Fibroblast of skin of scalp (primary cell): ENCODE data around the gene NEDD9.

ENCODE experiments used
- DNase-seq: peaks from one replicate; pipeline ENCODE4 v3.0.0-alpha.2; 2013

Gene NEDD9

DNA sequence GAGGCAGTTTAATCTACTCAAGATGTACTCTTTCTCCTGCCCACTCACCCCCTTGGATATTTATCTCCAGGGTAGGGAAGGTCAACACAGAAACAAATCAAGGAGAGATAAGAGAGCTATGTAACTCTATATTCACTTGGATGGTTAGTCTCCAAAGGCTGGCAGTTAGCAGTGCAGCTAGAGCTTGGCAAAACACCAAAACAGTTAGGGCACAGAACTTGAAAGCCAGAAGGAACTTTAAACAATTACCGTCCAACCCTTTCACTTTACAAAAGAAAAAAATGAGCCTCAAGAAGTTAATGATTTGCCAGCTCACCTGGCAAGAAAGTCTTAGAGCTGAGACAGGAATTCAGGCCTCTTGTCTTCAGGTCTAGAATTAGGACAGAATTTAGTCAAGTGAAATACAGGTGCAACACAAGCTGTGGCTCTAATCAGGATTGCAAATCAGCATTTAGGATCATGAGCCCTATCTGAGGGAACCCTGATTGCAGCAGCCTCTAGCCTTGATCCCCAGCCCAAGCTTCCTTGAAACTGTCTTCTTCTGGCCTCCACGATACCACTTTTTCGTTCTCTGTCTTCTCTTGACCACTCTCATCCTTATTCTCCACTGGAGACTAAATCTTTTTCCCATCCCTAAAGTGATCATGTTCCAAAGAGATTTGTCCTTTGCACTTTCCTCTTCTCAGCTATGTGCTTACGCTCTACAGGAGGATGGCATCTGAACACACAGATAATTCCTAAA, 14.9 kb downstream of the NEDD9 start:
- DNase-seq: no peak

GRCh38 chr6:11215773-11216172, 16.7 kb downstream of the NEDD9 start:
- DNase-seq: no peak

GRCh38 chr6:11214901-11215300, 17.6 kb downstream of the NEDD9 start:
- no peak for DNase-seq

- no peak for DNase-seq
These were observed 18.2 kb downstream of the NEDD9 start for GRCh38 chr6:11214084-11214833.

GRCh38 chr6:11213422-11214021, 18.9 kb downstream of the NEDD9 start:
- no peak for DNase-seq

- peak; percentile 54 for DNase-seq
These were observed 19.8 kb downstream of the NEDD9 start for GRCh38 chr6:11212664-11213063.

GRCh38 chr6:11211254-11211653, 21.2 kb downstream of the NEDD9 start:
- no peak for DNase-seq

- DNase-seq: peak; percentile 56
These were observed 21.9 kb downstream of the NEDD9 start for GRCh38 chr6:11210386-11211138.

DNA sequence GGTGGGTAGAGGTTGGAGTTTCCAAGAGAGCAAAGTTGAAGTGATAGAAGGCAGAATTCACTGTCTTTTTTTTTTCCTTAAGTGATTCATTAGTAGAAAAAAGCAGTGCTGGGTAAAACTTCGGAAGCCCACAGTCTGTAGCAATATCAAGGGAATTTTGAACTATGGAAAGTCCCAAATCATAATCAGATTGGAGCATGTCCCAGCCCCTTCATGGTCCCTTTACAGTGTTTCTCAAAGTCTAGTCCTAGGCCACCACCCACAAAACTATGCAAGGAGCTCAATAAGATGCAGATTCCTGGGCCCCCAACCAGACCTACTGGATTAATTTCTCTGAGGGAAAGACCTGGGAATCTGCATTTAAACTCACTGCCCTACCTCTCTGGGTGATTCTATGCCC, 22.6 kb downstream of the NEDD9 start:
- DNase-seq: peak; percentile 77

DNA sequence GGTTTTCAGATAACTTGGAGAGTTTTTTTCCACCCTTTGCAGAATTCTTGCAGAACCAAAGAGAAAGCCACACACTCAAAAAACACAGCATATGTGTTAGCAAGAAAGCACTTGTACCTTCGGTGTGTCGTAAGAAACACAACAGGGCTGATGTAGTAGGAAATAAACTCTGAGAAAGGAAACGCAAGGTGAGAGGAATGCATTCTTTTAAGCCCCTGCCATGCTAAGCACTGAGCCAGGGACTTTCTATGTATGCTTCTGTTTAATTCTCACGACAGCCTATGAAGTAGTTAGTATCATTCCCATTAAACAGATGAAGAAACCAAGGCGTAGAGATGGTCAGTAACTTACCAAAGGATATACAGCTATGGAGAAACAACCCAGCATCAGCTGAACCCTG, 23.1 kb downstream of the NEDD9 start:
- no peak for DNase-seq

- DNase-seq: peak; percentile 77
These were observed 23.6 kb downstream of the NEDD9 start for GRCh38 chr6:11208854-11209253.

DNA sequence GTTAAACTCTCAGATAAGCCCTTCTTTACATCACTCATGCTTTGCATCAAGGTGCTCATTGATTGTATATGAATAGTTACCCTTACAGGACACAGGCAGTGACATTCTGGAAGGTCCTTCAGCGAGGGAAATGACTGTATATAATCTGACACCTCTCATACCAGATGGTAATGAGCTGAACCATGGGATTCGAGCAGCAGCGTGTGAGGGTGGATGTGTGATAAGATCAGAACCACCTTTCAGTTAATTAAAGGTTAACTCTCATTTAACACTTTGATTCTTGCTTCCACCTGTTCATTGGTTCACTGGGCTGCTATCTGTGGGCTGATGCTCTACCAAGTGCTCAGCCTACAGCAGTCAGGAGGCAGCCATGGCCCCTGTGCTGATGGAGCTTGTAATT, 24.2 kb downstream of the NEDD9 start:
- no peak for DNase-seq

GRCh38 chr6:11207199-11207968, 25.1 kb downstream of the NEDD9 start:
- peak; percentile 98 for DNase-seq

- no peak for DNase-seq
These were observed 25.9 kb downstream of the NEDD9 start for GRCh38 chr6:11206576-11206975.

DNA sequence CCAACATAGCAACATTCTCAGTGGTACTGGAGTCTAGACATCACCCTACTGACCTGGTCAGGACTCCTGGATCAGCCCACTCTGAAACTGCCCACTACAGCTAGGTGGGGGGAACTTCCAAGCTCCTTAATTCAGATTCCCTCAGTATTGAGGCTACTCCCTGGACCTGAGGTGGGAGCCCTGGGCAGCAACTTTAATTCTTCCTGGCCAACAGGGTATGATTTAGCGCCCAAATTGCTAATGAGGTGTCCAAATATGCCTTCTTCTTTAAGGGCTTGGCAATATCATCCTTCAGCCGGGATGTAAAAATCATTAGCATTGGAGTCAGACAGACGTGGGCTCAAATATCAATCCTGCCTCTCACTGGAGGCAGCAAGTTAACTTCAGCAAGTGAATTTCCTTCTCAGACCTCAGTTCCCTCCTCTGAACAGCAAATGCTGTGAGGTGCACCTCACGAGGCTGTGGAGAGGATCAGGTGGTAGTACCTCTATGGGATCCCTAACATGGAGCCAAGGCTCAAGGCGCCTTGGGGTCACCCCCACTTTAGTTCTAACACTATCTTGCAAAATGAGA, 27.6 kb downstream of the NEDD9 start:
- DNase-seq: no peak

DNA sequence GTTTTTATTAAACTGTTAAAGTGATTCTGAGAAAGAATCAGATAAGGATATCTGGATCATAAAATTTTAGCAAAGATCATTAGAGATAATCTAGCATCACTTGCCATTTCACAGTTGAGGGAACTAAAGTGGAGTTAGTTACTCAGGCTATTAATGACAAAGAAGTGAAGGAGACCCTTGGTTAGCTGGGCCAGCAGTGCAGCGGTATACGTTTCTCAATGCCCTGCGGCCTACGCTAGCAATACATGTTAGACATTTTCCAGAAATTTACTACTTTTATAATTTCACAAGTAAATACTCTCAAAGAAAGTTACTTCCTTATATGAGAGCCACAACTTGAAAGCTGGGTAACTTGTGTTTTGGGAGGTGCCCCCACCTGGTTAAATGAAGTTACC, 28.5 kb downstream of the NEDD9 start:
- DNase-seq: no peak

DNA sequence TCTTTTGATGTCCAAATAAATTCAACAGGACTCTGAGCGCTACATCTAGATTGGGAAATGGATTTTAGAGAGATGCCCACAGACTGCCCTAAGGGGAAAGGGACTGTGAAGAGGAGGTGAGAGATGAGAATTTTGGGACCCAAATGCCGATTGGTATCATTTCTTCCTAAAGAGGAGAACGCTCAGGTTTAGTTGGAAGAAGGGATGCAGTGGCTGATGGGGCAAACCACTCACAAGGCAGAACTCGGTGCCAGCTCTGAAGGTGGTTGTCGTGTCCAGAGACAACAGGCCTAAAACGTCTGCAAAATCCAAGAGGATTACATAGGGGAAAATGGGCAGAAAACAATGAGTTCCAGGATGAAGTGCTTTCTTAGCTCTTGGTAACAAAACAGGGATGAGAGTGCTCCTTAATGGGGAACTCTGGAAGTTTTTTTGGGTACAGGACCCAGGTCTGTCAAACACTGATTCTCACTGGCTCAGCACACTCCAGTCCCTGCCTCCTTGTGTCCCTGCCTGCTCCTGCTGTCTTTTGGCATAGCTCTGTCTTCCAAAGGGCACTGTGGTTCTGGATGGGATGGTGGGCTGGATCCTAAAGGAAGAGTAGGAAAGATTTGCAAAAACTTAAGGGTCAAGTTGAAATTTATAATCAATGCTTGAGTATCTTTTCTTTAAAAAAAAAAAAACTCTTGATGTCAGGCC, 29.0 kb downstream of the NEDD9 start:
- no peak for DNase-seq

DNA sequence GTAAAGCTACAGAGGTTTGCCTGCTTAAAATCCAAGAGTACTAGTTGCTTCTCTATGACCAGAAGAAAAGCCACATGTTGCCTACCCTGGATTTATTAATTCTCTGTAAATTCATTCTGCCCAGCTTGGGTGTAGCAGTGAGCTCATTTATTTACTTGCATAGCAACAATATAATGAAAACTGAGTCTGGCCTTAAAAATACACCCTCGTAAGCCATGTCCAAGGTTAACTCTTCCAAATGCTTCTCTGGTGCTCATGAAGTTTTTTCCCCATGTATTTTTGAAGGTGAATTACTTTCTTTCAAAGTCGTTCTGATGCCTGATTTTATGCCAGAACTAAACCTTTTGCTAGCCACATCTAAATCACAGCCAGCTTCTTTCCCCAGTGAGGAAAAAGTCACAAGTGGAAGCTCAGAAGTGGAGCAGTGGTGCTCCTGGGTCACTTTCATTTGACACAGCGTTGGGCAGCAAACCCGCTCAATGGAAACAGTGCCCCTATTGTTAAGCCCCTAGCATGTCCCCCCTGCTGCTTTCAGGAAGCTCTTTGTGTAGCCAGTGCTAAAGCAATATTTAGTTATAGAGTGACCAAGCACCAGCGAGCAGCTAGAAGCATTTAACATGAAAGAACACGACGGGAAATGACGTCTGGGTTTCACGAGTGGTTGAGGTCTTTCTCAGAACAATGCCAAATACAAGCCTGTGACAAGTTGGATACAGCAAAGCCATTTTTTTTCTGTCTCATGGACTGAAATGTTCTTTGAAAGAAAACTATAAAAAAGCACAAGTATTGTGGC, 29.8 kb downstream of the NEDD9 start:
- no peak for DNase-seq

GRCh38 chr6:11201772-11202512, 30.5 kb downstream of the NEDD9 start:
- no peak for DNase-seq

- DNase-seq: no peak
These were observed 31.5 kb downstream of the NEDD9 start for GRCh38 chr6:11201015-11201414.
